NCI-H1436 (cell line): ENCODE measurements around the gene CCDC88C.

Source experiments
- DNase-seq: peaks from one replicate; lab custom pipeline; 2025; lab: John Stamatoyannopoulos, UW

Gene CCDC88C

DNA sequence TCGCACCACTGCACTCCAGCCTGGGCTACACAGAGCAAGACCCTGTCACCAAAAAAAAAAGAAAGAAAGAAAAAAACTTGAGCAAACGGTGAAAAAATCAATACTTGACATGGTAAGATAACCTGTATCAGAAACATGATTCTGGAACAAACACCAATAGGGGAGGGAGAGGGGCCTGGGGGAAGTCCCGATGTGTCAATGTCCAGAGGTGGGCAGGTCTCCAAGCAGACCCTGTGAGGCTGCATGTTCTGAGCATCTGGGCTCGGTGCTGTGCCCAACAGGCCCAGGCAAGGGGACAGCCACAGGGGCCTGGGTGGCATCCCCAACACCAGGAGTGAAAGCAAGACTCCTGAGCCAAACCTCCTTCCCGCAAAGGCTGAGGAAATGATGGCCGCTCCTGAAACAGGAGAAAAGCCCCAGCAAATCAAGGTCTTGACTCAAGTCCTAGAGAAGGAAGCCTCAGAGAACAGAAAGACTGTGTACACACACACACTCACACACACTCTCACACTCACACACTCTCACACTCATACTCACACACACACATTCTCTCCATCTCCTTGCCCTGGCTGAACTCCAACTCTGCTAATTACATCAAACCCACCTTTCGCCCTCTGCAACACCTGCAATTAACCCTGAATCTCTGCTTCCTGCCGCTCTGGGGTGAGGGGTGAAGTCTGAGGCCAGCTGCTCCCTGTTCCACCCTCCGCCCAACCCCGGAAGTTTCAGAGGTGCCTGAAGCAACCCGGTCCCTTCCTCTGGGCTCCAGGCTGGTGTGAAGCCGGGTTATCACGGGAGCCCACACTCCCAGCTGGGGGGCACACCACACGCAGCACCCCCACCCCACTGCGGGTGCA lies 20.4 kb downstream of the CCDC88C start:
- no peak for DNase-seq

DNA sequence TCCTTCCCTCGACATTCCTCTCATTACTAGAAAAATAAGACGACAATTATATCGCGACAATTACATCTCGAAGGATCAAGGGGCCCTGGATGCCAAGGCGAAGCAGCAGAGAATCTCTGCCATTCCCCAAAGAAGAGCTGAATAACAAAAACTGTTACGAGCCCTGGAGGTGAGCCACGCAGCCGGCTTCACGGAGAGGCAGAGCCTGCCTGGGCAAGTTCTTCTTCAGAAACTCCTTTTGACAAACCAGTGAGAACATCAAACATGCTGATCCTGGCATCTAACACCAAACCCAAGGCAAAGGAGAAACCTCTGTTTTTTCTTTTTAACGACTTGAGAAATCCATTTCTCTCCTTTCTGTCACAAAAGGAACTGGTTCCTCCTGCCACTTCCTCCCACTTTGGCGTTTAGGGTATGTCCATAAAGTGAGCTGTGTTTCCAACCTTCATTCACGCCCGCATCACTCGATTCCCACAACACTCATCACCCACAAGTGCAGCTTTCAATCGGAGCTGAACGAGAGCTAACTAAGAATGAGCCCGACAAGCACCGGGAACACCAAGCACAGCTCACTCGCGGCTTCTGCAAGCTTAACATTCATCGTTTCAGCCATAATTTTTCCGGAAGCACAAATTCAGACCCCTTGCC lies 21.5 kb downstream of the CCDC88C start:
- no peak for DNase-seq

DNA sequence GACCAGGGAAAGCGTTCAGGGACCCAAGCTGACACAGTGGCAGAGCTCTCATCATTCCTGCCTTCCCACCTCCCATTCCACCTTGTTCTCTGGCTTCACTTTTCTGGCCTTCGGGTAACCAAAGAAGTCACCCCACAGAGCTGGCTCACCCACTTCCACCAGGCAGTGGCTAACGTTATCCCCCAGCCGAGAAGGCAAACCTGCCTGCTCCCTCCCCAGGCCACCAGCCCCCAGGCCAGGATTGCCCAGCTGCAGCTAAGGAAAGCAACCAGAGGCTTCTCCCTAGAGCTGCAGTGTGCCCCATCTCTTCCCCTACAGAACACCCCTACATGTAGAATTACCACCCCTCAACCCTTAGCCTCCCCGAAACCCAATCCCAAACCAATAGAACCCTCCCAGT lies 22.2 kb downstream of the CCDC88C start:
- DNase-seq = no peak

DNA sequence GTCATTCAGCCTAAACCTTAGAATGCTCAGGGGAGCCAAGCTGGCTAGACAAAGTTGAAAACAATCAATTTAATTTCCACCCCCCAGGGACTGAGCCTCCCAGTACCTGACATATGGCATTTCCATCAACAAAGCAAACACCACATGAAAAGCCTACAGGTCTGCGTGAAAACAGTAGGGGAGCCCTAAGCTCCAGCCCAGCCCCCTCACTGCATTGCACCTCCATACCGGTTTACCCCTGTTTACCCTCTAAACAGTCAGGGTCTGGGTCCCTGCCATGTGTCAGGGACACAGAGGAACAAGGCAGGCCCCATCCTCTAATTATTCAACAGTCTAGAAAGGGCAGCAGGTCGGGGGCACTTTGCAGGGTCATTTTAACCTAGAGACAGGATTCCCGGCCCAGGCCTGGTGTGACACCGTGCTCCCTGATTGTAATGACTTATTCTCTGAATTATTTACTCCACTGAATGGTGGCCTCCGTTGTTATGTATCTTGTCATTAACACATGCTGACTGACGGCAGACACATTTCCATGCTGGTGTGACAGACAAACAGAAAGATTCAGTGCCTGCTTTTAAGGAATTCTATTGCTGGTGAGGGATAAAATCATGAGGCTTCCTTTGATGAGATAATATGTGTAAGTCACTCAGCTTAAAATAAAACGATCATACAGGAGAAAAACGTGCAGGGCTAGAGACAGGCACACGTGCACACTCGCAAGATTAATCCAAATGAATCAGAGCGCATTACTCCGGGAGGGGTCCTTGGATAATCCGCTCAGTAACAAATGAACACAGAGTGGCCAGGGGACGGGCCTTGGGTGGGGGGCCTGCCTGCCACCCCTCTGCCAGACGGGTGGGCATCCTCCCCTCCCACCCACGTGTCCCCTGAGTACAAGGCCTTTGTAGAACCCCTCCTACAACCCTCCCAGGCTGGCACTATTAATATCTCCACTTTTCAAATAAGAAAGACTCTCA lies 23.2 kb downstream of the CCDC88C start:
- no peak for DNase-seq

DNA sequence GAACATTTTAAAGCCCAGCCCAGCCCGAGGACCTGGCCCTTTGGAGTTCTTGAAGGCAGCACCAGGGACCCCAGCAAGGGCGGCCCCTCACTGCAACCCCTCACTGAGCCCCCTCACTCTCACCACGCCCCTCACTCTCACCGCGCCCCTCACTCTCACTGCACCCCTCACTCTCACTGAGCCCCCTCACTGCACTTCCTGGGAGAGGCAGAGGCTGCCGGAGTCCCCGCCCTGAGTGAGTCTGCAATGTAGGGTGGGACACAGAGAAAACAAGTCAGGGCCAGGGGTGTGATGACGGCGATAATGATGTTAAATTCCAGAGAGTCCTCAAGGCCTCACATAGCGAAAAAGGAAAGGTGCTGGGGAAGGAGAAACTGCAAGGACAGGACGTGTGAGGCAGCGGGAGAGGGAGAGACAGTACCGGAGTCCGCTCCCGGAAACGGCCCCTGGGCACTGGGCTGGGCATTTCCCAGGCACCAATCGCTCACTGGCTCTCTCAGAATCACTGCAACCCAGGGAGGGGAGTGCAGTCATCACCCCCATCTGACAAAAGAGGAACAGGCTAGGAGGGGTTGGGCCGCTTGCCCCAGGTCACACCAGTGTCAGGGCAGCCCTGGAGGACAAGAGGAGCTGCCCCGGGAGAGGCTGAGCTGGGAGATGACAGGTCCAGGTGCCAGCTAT lies 24.9 kb downstream of the CCDC88C start:
- DNase-seq = no peak

DNA sequence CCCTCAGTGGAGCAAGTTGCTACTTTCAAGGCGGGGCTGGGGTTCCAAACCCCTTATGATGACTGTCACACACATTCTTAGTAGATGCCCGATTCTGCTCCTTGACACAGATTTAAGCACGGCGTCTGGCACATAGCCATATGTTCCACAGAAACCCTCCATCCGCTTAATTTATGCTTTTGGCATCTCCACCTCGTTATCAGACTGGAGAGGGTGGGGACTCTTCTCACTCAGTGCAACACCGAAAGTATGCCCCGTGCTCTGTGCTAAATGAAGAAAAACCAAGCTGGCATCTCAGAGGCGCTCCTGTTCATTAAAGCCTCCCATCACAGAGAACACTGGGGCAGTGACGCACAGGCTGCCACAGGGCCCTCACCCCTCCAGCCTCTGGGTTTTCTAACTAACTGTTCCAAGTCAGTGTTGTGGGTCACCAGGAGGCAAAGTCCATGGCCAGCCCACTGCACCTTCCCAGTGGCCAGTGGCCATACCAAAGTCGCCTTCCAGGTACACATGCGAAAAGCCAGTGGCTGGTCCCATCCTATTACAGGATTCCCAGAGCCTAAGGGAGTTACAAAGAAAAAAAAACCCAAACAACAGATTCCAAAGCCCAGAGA lies 27.3 kb downstream of the CCDC88C start:
- DNase-seq = no peak

DNA sequence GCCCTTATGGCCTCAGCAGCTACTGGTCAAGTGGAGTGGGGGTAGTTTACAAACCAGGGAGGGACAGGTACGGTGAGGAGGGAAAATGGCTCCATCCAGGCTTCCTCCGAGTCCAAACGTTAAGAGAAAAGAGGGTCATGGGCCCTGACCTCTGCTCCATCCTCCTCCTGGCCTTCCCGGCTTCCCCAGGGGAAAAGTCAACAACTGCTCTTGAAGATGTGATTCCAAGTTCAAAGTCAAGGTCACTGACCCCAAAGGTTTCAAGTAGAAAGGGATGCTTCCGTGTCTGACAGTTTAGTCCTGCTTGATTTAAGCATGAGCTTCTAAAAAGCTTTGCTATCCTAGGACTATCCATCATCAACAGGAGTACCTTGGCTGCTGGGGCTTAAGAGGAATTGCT lies 28.5 kb downstream of the CCDC88C start:
- no peak for DNase-seq

DNA sequence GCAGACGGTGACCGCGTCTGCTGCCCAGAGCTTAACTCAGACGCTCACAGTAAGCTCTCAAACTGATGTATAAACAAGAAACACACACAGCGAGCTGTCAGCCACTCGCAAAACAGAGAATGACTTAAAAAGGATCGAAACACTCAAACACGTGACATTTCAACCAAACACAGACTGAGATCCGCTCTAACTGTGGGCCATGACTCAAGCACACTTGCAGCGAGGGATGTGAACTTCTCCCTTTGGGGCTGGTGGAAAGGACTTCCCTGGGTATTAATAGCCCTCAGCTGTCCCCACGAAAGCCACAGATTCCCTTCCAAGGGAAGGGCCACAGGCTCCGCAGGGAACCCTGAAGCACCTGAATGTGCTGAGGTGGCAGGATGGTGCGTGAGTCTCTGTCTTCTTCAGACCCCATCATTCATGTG lies 29.1 kb downstream of the CCDC88C start:
- DNase-seq = no peak

DNA sequence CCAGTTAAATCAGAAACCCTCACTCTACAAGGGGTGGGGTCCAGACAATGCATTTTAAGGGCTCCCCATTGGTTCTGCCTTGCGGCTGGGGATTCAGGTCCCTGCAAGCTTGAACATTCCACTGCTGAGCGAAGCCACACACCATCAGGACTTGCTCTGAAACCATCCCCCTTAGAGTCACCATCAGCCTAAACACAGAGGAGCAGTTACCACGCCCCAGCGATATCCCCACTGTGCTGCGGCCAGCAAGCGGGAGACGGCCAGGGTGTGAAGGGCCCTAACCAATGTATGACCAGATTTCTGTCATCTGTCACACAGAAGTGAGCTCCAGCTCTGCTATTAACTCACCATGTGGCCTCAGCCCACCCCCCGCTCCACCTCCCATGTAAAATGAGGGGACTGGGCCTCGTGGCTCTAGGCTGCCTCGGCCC lies 29.7 kb downstream of the CCDC88C start:
- DNase-seq = no peak

DNA sequence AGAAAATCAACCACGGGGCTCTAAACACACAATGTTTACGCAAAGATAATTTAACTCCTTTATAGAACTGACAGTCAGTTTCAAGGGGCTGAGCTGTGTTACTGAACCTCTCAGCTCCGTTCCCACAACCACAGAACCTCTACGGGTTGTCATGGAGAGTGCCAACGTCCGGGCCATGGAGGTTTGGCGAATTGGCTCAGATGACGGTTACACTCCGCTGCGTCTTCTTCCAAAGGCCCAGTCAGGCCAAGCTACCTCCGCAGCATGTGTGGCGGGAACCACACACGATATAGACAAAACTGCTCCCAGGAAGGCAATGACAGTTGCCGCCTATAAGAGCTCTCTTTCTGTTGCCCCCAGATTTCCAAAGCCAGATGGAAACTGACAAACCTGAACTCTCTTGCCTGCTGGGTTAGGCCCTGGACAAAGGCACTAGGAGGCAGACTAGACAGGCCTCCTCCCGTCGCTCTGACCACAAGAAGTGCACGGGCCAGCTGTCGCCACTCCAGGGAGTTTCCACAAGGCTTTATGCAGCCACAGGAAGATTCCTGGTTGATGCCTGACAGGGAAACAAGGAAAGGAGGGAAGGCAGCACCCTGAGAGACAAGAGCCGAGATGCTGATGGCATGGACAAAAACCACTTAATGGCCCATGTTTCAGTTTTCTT lies 30.3 kb downstream of the CCDC88C start:
- DNase-seq = no peak

DNA sequence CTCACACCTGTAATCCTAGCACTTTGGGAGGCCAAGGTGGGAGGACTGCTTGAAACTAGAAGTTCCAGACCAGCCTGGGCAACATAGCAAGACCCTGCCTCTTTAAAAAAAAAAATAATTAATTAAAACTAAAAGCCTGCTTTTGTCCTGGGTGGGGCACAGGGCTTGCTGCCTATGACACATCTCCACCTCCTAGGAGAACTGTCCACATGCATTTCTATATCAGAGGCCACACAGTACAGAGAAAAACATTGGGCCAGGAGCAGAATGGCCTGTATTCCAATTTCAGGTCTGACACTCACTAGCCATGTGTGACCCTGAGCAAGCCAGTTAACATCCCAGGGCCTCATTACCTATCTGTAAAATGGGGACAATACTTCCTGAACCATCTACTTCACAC lies 31.9 kb downstream of the CCDC88C start:
- DNase-seq = no peak

DNA sequence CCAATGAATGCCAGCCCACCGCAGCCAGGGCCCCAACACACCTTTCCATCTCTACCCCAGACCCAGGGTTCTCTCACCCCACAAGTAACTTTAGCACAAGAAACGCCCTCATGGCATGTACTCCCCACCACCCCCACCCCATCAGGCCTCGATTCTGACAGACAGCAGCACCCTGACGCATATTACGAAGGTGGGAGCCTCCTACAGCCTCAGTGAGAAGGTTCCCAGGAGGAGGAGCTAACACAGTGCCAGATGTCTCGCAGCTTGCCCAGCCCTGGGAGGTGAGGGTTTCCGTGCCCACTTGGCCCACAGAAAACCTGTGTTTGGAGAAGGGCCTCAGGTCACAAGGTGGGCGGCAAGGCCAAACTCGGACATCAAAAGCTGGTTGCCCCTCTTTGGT lies 32.4 kb downstream of the CCDC88C start:
- DNase-seq = no peak

DNA sequence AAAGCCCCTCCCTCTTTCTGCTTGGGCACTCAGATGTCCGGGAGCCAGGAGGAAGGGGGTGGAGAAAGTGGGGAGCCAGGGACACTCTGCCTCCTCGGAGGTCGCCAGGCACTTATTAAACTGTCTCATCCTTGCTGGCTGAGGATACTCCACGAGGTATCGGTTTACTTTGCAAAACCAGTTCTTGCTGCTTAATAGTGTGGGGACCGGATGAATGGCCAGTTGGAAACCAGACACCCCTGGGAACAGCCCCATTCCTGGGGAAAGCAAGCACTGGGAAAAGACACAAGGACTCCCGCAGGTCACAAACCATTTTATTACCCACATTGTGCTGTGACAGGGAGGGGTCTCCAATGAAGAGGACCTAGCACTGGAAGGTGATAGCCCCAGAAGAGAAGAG lies 34.2 kb downstream of the CCDC88C start:
- no peak for DNase-seq

DNA sequence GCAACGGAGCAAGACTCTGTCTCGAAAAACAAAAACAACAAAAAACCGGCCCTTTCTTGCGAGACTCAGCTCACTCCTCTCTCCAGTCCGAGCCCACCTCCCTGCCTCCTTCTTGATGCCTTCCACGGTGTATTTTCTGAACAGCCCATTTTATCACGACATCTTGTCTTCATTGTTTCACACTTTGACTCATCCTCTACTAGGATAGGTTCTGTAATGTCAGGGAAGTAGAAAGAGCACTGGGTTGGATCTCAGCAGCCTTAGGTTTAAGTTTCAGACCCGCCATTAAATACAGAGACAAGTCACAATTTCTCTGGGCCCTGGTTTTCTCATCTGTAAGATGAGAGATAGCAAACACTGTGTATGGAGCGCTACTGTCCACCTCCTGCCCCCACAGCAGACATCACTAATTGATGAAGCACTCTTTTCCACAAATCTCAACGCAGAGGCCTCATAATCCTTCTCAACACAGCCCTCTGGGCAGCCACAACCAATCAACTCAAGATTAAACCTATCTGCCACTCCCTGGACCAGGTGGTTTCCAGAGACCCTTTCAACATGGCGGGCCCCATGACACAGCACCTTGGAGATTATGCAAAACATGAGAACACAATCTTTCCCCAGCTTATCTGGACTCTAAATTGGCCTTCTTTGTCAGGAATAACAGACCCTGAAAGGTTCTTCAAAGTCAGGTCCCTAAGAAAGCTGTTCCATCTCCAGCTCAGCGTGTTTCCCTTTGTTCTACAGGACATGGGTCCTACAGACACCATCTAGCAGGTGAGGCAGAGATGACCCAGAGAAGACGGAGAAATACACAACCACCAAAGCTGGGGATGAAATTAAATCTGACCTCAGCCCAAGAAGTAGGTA lies 35.6 kb downstream of the CCDC88C start:
- no peak for DNase-seq

DNA sequence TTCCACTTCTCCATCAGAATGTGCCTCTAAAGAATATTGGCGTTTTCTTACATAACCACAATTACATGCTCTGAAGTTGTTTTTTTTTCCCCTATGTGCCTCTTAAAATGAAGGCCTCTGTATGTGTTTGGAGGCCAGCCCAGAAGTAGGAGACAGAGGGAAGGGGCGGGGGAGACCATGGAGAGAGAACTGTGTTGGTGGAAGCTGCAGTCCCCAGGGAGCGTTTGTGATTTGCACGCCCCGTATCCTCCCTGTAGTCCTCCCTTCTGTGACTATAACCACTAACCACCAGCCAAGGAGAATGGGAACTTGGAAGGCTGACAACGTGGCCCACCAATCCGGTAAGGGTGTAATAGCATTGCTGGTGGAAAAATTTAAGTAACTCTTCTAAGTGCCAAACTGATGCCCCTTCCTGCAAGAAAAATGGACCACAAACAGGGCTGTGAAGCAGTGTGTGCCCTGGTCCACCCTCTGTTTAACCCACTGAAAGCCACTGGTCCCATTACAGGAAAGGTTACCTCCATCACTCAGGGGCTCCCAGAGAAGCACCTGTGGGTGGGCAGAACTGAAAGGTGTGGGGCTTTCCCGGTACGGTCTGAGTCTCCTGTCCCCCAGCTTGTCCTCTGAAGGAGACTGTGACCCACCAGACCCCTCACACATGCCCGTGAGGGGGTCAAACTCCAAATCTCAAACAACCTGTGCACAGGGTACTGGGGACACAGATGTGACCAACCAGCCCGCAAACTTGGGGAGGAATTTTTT lies 36.8 kb downstream of the CCDC88C start:
- DNase-seq = peak; percentile 48

DNA sequence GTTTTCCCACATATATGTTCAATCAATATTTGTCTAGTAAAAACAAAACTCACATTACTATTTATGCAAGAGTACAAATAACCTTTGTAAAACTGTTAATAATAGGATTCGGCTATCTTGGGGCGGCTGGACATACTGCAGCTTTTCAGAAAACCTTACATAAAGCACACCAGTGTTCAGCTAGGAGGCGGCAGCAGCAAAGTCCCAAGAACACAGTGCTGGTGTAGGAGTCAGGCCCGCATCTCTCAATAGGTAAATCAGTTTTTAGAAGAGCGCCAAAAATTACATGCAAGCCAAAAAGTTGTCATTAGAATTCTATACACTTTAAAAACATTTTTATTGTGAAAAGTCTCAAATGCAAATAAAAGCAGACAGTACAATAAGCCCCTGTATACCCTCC lies 37.5 kb downstream of the CCDC88C start:
- no peak for DNase-seq

DNA sequence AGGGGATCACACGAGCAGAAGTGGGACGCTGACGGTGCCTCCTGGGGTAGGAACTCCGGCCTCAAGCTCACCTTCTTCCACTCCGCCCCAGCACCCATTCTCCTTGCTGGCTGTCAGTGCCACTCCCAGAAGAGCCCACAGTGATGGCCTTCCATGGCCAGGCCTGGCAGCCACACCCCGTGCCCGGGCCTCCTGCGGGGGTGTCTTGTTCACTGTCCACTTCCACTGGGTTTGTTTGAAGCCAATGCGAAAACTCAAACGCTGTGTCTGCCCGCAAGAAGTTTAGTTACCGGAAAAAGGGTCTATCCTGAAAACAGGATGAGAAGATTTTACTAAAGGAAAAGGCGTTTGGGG lies 38.1 kb downstream of the CCDC88C start:
- DNase-seq = no peak

DNA sequence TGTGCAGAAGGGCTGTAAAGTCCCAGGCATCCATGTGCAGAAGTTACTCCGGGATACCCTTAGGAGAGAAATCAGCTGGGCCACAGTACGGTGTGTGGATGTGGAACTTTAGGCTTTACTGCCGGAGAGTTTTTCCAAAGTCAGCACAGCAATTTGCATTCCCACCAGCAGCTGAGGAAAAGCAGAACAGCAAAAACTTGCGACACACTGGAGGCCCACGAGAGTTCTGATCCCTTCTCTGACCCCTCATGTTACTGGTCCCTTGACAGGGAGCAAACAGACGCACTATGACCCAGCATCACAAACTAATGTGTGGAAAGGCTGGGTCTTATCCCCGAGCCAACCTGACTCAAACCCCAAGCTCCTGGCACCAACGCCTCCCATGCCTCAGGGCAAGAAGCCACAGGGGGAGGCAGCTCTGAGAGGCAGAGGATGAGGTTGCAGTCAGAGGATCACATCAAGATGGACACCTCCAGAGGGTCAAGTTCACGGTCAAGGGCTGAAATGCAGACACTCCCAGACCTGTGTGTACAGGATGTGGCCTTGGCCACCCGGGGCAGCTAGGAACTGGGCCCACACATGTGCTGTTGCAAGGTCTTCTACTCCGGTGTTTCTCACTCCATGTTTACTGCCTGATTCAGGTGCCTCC lies 38.6 kb downstream of the CCDC88C start:
- no peak for DNase-seq
